ENCODE data around the gene GFY. TPM values are rescaled to one million over a fixed set of nuclear protein-coding genes. Genes with fewer than 3 reads are reported as not detected.

Gene GFY, protein sequence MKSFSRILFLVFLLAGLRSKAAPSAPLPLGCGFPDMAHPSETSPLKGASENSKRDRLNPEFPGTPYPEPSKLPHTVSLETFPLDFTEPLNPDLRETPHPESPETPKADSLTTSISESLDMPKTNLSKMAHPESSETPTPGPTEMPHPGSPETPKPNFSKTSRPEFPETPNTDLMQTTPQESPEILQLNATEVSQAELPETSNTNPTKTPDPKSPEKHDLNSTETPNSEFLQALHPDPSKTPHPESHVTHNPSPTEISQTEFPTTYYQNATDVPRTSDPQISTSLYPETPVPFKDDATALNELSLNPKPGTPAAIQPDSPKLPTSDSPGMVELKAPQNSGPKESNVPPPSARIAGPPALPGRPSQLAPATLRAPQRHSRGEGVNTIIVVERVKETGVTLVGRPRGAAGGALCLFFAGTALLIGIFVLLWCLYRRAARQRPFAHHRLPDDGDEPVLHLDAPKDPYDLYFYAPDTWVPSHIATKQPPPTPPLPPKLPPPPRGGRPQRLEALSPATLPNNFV
- not detected in 2 replicates for total RNA-seq
- long read RNA-seq = 0 reads

DNA sequence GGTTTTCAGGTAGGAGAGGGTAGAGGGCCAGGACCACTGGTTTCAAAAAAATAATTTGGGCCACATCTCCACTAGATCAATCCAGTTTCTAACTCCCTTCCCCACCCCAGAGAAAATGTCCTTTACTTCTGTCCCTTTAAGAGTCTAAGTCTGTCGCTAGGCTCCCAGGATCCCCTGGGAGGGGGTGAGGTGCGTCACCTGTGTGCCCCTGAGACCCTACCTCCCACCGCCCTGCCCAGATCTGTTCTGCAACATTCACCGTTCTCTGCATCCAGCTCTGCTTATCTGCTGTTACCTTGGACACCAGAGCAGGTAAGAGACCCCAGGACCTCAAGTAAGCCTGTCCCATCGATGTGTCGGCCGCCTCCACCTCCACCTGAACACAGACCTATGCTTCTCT, at the start of gene GFY:
Gene GFY (plus strand): TSS at position 211 of the 400 bp plus-strand sequence. CDS start 1,043 bp downstream, outside the sequence.
- Mint-ChIP-seq H3K27me3 (ENCODE audit: low read depth) (peaks cover 97% of the 10 kb centered on the region), H3K27ac (ENCODE audit: unreplicated experiment) (no peak within 1 kb of the TSS), H3K4me3 (no peak within 1 kb of the TSS), H3K4me1 (peaks cover 41% of the 10 kb centered on the region), H3K9me3 (no peaks in the 10 kb centered on the region), H3K36me3 (ENCODE audit: low read depth) (no peaks in the 10 kb centered on the region)
- TF ChIP-seq CTCF (conservative IDR thresholded peaks at IDR 0.05) = no peak
- DNase-seq (ENCODE audit: low read depth, low spot score) = no peak

DNA sequence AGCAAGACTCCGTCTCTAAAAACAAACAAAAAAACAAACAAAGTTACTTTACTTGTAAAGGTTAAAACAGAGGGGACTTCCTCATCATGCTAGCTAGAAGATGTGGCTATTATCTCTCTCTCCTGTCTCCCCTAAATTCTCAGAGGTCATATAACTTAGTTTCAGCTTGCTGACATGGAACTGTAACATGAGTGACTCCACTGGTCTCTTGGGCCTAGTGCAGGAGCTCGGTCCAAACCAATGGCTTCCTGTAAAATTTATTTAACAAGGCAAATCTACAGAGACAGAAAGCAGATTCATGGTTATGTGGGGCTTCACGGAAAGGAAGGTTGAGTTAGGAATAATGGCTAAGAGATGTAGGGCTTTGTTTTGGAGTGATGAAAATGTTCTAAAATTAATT, 46.7 kb upstream of the GFY start:
- Mint-ChIP-seq H3K4me1 (no peaks in the 10 kb centered on the region), H3K27me3 (ENCODE audit: low read depth) (peaks cover 5% of the 10 kb centered on the region), H3K27ac (ENCODE audit: unreplicated experiment) (no peak overlapping the region), H3K36me3 (ENCODE audit: low read depth) (no peaks in the 10 kb centered on the region), H3K4me3 (no peak overlapping the region), H3K9me3 (peaks cover 8% of the 10 kb centered on the region)
- TF ChIP-seq CTCF (conservative IDR thresholded peaks at IDR 0.05) = no peak
- DNase-seq (ENCODE audit: low read depth, low spot score) = no peak

DNA sequence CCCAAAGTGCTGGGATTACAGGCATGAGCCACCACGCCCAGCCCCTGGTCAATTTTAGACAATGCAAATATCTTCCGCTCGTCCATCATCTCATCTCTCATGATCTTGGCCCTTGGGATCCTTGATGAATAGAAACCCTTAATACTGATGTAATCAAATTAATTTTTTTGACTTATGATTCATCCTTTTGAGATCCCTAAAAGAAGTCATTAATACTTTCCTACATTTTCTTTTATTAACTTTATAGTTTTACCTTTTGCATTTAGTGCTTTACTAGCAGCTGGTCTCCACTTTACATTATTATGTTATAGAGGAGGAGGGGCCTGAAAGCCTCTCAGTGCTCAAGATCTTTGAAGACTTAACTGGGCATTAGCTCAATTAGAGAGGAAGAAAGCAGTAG, 44.8 kb upstream of the GFY start:
- Mint-ChIP-seq H3K9me3 (peaks cover 8% of the 10 kb centered on the region), H3K4me1 (no peaks in the 10 kb centered on the region), H3K36me3 (ENCODE audit: low read depth) (no peaks in the 10 kb centered on the region), H3K4me3 (no peak overlapping the region), H3K27ac (ENCODE audit: unreplicated experiment) (no peak overlapping the region), H3K27me3 (ENCODE audit: low read depth) (peaks cover 5% of the 10 kb centered on the region)
- no peak for DNase-seq (ENCODE audit: low read depth, low spot score)
- TF ChIP-seq CTCF (conservative IDR thresholded peaks at IDR 0.05) = no peak

GRCh38 chr19:49382639-49383038, 42.5 kb upstream of the GFY start:
- H3K4me1 Mint-ChIP-seq = no peaks in the 10 kb centered on the region
- H3K4me3 Mint-ChIP-seq = no peak overlapping the region
- H3K27ac Mint-ChIP-seq (ENCODE audit: unreplicated experiment) = no peak overlapping the region
- no peaks in the 10 kb centered on the region for H3K27me3 Mint-ChIP-seq (ENCODE audit: low read depth)
- H3K9me3 Mint-ChIP-seq = peaks cover 8% of the 10 kb centered on the region
- no peak for TF ChIP-seq CTCF (conservative IDR thresholded peaks at IDR 0.05)
- no peaks in the 10 kb centered on the region for H3K36me3 Mint-ChIP-seq (ENCODE audit: low read depth)
- DNase-seq (ENCODE audit: low read depth, low spot score) = no peak

- H3K27me3 Mint-ChIP-seq (ENCODE audit: low read depth) = no peaks in the 10 kb centered on the region
- H3K9me3 Mint-ChIP-seq = peaks cover 8% of the 10 kb centered on the region
- no peak overlapping the region for H3K4me3 Mint-ChIP-seq
- no peak overlapping the region for H3K27ac Mint-ChIP-seq (ENCODE audit: unreplicated experiment)
- no peak for TF ChIP-seq CTCF (conservative IDR thresholded peaks at IDR 0.05)
- DNase-seq (ENCODE audit: low read depth, low spot score) = no peak
- no peaks in the 10 kb centered on the region for H3K36me3 Mint-ChIP-seq (ENCODE audit: low read depth)
- no peaks in the 10 kb centered on the region for H3K4me1 Mint-ChIP-seq
Observed at GRCh38 chr19:49383599-49383998, 41.6 kb upstream of the GFY start.
